GM21576 (cell line): ENCODE measurements around the gene VWC2.

Experiments used
- ATAC-seq: cut with Tn5 transposase; IDR thresholded peaks from one replicate; pipeline ENCODE4 v1.9.1; 2021; ENCODE audit warnings: mild to moderate bottlenecking, moderate library complexity; ENCODE audit not compliant: unreplicated experiment

VWC2 gene

DNA sequence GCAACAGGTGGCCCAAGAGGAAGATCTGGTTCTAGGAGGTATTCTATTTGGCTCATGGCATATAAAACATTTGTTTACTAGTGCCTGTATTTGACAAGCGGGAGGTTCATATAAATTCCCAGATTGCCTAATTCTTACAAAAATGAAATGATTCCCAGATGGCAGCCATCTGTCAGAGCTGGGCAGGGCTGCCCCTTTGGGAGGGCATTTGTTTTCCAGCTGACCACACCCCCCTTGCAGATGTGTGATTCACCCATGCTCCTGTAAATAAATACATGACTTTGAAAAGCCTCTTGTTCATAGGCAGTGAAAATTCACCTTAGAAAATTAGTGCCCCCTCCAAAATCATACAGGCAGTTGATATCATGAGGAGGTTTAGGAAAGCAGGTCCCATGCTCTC is 8.6 kb downstream of the VWC2 start:
- no peak for ATAC-seq

- ATAC-seq = no peak
Measured at GRCh38 chr7:49783446-49783845, 10.0 kb downstream of the VWC2 start.

- no peak for ATAC-seq
Measured at GRCh38 chr7:49787980-49788379, 14.5 kb downstream of the VWC2 start.

- ATAC-seq = no peak
Measured at GRCh38 chr7:49788455-49789059, 15.1 kb downstream of the VWC2 start.

GRCh38 chr7:49789736-49790135 is 16.3 kb downstream of the VWC2 start:
- ATAC-seq = no peak

DNA sequence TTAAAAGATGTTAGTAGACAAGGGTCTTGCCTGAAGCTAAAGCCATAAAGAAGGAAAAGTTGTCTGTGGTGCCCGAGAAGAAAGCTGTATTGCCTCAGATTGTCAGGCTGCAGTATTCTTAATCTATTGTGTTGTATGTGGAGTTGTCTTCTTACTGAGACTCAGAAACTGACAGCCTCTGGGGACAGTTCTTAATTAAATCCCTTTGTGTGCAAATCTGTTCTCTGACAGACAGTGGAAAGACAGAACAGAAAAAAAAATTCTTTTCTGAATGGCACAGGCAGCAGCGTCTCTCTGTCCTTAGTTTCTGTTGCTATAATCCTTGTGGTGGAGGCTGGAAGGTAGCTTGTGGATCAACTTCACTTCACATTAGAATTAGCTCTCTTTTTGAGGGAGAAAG is 16.8 kb downstream of the VWC2 start:
- no peak for ATAC-seq

DNA sequence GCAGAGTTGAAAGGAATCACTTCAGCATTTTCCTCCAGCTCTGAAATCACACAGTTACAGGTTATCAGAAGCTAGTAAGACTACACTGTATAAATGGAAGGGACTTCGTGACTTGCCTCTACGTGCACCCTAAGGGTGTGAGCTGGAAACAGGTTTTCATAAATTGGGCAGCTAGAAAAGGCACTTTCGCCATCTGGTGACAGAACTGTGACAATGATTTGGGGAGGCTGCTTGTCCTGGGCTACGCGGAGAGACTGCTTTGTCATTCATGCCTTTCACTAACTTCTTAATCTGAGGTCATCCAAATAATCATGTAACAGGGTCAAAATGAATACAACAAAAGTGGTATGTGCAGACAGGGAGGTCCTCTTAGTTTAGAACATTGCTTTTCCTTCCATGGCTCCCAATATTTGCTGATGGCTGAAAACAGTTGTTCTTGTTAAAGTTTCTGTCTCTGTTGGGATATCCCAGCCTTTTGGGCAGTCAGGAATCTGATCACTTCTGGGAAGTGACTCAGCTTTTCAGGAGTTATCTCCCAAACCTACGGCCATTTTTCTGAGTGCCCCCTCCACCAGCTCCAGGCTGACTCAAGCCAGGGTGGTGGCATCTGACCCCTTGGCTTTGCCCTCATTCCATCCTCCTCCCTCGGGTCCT is 17.8 kb downstream of the VWC2 start:
- ATAC-seq = peak; percentile 88

- ATAC-seq = no peak
Measured at GRCh38 chr7:49797987-49798660, 24.7 kb downstream of the VWC2 start.

DNA sequence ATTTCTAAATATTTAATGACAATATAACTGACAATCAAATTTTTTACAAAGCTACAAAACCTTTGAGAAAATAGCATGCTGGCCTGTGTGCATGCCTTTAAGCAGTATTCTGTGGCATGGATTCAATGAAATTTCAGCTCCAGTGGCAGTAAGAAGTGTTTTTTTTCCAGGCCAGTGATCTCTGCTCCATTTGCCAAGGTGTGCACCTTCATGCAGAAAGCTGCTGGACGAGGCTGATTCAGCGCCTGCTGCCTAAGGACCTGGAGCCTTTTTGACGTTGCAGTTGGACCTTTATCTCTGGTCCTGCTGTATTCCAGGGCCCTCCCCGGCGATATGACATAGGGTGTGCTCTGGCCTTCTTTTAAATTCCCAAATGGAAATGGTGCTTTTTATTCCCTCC is 26.6 kb downstream of the VWC2 start:
- no peak for ATAC-seq

GRCh38 chr7:49802600-49802999 is 29.2 kb downstream of the VWC2 start:
- no peak for ATAC-seq

- no peak for ATAC-seq
Measured at GRCh38 chr7:49803812-49804211, 30.4 kb downstream of the VWC2 start.

- no peak for ATAC-seq
Measured at GRCh38 chr7:49805371-49806007, 32.1 kb downstream of the VWC2 start.

DNA sequence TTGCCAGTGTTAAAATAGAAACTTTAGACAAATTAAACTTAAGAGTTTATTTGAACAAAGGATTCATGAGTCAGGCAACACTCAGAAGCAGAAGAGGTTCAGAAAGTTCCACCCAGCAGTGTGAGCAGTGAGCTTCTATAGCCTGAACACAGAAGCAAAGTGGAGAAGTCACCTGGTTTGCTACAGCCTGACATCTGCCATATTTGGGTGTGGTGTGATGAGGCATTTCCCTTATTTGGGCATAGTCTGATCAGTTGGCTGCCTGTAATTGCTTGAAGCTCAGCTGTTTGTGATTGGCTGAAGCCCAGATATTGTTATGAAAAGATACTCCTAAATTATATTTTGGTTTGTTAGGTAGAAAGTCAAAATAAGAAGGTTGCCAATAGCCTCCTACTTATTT is 39.1 kb downstream of the VWC2 start:
- no peak for ATAC-seq

DNA sequence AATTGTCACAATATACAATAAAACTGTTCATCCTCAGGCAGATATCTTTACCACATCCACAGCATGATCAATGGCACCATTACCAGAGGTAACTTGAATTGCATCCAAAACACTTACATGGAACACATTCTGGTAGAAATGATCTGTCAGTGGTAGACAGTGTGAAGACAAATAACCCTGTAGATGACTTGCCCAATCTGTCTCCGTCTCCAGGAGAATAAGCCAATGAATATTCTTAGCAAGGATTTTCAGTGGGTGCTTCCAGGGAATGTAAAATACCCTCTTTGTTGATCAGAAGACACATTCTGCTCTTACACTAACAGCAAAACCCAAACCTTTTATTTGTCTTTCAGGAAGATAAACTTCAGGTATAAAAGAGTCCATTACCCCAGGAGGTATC is 43.8 kb downstream of the VWC2 start:
- no peak for ATAC-seq

DNA sequence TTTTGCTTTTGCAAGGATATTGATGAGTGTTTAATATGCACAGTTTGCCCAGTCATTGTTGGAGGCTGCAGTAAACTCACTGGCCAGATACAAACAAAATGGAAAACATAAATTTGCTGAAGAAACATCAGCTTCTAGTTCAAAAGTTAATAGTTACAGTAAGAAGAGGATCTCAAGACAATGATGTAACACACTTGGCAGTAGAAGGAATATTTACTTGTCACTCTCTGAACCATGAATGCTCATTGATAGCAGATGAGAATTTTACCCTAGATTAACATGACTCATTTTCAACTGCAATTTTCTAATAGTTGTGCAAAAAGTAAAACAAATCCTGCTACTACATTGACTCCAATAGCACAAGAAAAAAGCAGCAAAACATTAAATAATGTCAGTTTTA is 47.7 kb downstream of the VWC2 start:
- no peak for ATAC-seq

DNA sequence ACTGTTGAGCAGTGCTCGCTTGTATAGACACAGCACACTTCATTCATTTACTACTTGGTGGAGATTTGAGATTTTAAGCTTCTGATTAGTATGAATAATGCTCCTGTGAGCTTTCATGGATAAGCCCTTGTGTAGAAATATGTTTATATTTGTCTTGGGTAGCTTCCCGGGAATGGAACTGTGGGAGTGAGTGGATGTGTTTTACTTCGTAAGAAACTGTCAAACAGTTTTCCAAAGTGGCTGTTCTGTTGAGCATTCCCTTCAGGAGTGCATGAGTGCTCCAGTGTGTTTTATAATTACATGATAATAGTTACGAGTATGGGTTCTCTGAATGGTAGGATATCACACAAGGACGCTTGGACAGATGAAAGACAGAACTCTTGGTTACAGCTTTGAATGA is 49.4 kb downstream of the VWC2 start:
- ATAC-seq = no peak

DNA sequence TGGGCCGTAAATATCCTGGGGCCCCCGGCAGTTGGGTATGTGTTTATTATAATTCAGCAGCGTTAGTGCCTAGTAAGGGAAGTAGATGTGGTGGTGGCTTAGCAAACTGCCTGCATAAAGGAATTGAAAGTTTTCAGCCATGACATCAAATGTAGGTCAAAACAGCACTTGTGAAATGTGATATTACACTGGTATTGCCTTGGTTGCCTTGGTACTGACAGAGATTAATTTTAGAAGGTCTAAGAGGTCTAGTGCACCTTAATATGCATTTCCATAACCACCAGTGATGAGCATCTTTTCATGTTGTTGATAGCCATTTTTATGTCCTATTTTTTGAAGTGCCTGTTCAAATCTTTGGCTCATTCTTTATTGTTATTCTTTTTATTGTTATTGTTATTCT is 50.1 kb downstream of the VWC2 start:
- no peak for ATAC-seq

GRCh38 chr7:49839863-49840645 is 66.6 kb downstream of the VWC2 start:
- ATAC-seq = no peak

DNA sequence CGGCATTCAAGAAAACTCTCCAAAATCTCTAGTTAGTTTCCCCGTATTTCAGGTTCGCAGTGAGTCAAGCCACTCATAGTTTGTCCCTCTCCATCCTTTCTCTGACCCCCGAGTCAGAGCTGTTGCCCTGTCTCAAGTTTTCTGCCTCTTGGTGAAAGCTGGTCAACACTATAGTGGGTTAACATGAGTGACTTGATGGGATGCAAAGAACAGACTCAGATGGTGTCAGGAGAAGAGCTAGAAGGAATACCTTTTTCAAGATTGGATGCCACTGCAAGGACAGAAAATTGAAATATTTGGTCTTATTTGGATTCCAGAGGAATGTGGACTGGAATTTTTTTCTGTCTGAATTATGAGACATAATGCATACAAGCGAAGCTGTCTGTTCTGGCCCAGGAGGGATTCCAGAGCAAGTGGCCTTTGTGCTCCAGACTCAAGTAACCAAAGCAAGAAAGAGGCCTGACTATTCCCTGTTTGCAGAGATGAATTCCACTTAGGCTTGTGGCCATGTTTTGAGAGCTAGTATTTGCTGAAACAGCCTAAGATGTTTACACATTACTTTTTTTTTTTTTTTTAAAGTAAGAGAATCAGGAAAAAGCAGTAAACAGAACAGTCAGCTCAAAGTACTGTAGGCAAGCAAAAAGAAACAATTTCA is 67.4 kb downstream of the VWC2 start:
- ATAC-seq = no peak

DNA sequence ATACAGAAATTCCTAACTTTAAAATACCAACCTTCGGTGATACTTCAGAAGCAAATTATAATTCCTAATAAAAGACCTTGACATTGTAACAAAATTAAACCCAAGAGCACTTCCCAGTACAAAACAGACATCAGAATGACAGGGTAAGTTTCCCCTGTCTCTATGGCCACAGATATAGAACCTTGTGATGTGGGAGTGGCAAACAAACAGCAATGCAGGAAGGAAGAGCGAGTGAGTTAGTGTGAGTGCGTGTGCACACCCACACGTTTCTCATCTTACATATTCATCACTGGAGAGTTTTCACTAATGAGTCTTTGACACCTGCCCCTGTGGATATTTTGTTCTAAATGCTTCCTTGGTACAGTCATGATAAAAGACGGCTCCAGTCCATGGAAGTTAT is 72.2 kb downstream of the VWC2 start:
- ATAC-seq = no peak
